Endodermal cell (in vitro differentiated cells): Measurements from ENCODE around the gene FAM228B. TPM values are rescaled to one million over a fixed set of nuclear protein-coding genes. Genes with fewer than 3 reads are reported as not detected.

Experiments used
- DNase-seq: peaks from one replicate; pipeline ENCODE4 v3.0.0-alpha.2; 2017
- H3K27ac ChIP-seq: 2 replicates; pipeline ENCODE4 v1.5.1; 2013; ENCODE audit warnings: mild to moderate bottlenecking, low read depth, low read length, moderate library complexity
- H3K27me3 ChIP-seq: 2 replicates; pipeline ENCODE4 v1.6.1; 2013; ENCODE audit warnings: mild to moderate bottlenecking, low read length, moderate library complexity; ENCODE audit not compliant: insufficient read depth, control insufficient read depth, poor library complexity, severe bottlenecking
- H3K36me3 ChIP-seq: 2 replicates; pipeline ENCODE4 v1.7.0; 2013; ENCODE audit warnings: mild to moderate bottlenecking, low read length, moderate library complexity; ENCODE audit not compliant: control insufficient read depth, insufficient read depth
- H3K4me1 ChIP-seq: one replicate; pipeline ENCODE4 v1.7.0; 2013; ENCODE audit warnings: low read length; ENCODE audit not compliant: control insufficient read depth, insufficient read depth
- H3K4me3 ChIP-seq: 2 replicates; pipeline ENCODE4 v1.5.1; 2013; ENCODE audit warnings: mild to moderate bottlenecking, low read length, moderate library complexity
- H3K9ac ChIP-seq: 2 replicates; pipeline ENCODE4 v1.6.1; 2013; ENCODE audit warnings: mild to moderate bottlenecking, low read length, moderate library complexity; ENCODE audit not compliant: poor library complexity, severe bottlenecking; ENCODE audit errors: extremely low read depth
- H3K9me3 ChIP-seq: 2 replicates; pipeline ENCODE4 v1.6.1; 2013; ENCODE audit warnings: mild to moderate bottlenecking, low read length, moderate library complexity; ENCODE audit not compliant: control insufficient read depth
- H3K27ac Mint-ChIP-seq: 2 replicates; pipeline ENCODE4 v1.8.0; 2020; ENCODE audit warnings: mixed read lengths
- H3K27me3 Mint-ChIP-seq: 2 replicates; pipeline ENCODE4 v1.8.0; 2021; ENCODE audit warnings: mild to moderate bottlenecking, mixed read lengths; ENCODE audit not compliant: insufficient read depth
- H3K36me3 Mint-ChIP-seq: 2 replicates; pipeline ENCODE4 v1.8.0; 2020; ENCODE audit warnings: low read depth, mixed read lengths
- H3K4me1 Mint-ChIP-seq: 2 replicates; pipeline ENCODE4 v1.8.0; 2020; ENCODE audit warnings: mixed read lengths
- H3K4me3 Mint-ChIP-seq: 2 replicates; pipeline ENCODE4 v1.8.0; 2020; ENCODE audit warnings: mild to moderate bottlenecking, moderate library complexity, mixed read lengths
- H3K9me3 Mint-ChIP-seq: 2 replicates; pipeline ENCODE4 v1.8.0; 2020; ENCODE audit warnings: mild to moderate bottlenecking, mixed read lengths
- WGBS, 2 experiments: methylation state at CpG; one replicate each; pipeline versions ENCODE4 v1.1.5 to v1.1.7; 2013; ENCODE audit warnings: missing lambda C conversion rate in 2 of 2, mixed read lengths in 1 of 2; ENCODE audit not compliant: insufficient coverage in 1 of 2, insufficient read length in 1 of 2; 5-methylcytosine and 5-hydroxymethylcytosine counted together
- total RNA-seq, 2 donors: library from RNA; stranded (reverse); fragmentation: NEBNext Ultra II Directional in 1 of 2; extraction: Animal tissue kit (Norgen Biotek cat#: 25700) in 1 of 2; gene quantifications; 2 replicates in 1 of 2; 3 replicates in 1 of 2; pipeline ENCODE4 v1.2.1, GENCODE V29; 2021
- TF ChIP-seq, protein P1 (sequence below): fragments of 200-600 bp; sonication (generic); conservative IDR thresholded peaks from 2 replicates; pipeline ENCODE4 v1.5.0; 2021; ENCODE audit warnings: antibody characterized with exemption, mild to moderate bottlenecking

FAM228B gene
- total RNA-seq, 2 donors from 2014 or later, result 13.2 to 14.6 TPM

DNA sequence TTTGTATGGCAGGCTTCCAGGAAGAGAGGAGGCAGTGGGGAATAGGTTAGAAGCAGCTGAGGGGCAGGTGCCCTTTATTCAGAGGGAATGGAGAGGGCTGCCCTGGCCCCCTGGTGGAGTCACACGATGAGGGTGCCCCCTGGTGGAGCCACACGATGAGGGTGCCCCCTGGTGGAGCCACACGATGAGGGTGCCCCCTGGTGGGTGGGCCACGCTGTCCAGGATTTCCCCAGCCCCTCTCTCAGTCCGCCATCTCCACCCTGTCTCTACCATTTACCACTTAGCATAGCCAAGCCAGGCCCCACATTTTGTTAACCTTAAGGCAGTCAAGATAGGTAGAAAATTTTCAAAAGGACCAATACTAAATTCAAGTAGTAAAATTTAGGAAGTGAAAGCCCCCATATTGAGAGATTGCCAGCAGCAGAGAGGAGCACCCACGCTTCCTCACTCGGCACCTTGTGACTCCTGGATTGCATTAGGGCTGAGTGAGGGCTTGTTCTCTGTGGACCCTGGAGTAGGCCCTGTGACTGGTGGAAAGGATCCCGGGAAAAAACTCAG, 41.2 kb downstream of the FAM228B start:
- Histone ChIP-seq H3K27me3 (peaks cover 10% of the 10 kb centered on the region), H3K4me1 (no peaks in the 10 kb centered on the region), H3K4me3 (no peak overlapping the region), H3K9ac (no peak overlapping the region), H3K27ac (no peak overlapping the region), H3K9me3 (peaks cover 15% of the 10 kb centered on the region), H3K36me3 (no peaks in the 10 kb centered on the region)
- no peak overlapping the region for H3K4me3 Mint-ChIP-seq
- TF ChIP-seq, protein P1, sequence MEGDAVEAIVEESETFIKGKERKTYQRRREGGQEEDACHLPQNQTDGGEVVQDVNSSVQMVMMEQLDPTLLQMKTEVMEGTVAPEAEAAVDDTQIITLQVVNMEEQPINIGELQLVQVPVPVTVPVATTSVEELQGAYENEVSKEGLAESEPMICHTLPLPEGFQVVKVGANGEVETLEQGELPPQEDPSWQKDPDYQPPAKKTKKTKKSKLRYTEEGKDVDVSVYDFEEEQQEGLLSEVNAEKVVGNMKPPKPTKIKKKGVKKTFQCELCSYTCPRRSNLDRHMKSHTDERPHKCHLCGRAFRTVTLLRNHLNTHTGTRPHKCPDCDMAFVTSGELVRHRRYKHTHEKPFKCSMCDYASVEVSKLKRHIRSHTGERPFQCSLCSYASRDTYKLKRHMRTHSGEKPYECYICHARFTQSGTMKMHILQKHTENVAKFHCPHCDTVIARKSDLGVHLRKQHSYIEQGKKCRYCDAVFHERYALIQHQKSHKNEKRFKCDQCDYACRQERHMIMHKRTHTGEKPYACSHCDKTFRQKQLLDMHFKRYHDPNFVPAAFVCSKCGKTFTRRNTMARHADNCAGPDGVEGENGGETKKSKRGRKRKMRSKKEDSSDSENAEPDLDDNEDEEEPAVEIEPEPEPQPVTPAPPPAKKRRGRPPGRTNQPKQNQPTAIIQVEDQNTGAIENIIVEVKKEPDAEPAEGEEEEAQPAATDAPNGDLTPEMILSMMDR, result peak; percentile 84
- peaks cover 15% of the 10 kb centered on the region for H3K9me3 Mint-ChIP-seq
- peak; percentile 73 for DNase-seq
- H3K4me1 Mint-ChIP-seq, result no peaks in the 10 kb centered on the region
- H3K27ac Mint-ChIP-seq, result no peak overlapping the region
- WGBS, 2 experiments, result 63 to 100% methylated on average over 3 to 8 of the region's 8 CpGs
- H3K27me3 Mint-ChIP-seq, result peaks cover 10% of the 10 kb centered on the region
- peaks cover 15% of the 10 kb centered on the region for H3K36me3 Mint-ChIP-seq

DNA sequence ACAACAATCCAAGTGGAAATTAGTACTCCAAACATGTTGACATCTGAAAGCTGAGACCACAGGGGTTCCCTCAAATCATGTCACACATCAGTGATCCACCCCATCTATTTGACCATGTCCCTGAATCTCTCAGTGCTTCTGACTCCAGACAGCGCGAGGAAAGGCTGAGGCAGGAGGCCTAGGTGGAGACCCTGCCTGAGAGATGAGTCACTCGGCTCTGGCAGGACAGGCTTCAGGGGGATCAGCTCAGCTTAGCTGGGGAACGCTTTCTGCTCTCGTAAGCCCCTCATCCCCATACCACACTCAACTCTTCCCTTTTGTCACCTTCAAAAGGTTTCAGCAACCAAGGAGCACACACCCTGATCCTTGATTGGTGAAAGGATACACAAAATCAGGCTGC, 45.8 kb downstream of the FAM228B start:
- Mint-ChIP-seq H3K4me1 (no peaks in the 10 kb centered on the region), H3K9me3 (peaks cover 2% of the 10 kb centered on the region), H3K27me3 (peaks cover 15% of the 10 kb centered on the region), H3K36me3 (no peaks in the 10 kb centered on the region), H3K4me3 (no peak overlapping the region), H3K27ac (no peak overlapping the region)
- Histone ChIP-seq H3K36me3 (no peaks in the 10 kb centered on the region), H3K9me3 (no peaks in the 10 kb centered on the region), H3K9ac (no peak overlapping the region), H3K27ac (no peak overlapping the region), H3K27me3 (peaks cover 10% of the 10 kb centered on the region), H3K4me1 (no peaks in the 10 kb centered on the region), H3K4me3 (no peak overlapping the region)
- no peak for DNase-seq
- WGBS, 2 experiments, result 89% methylated on average over 5 of the region's 5 CpGs; no CpG with 5 or more reads in 1 of the 2 experiments
- TF ChIP-seq, protein P1, result no peak

DNA sequence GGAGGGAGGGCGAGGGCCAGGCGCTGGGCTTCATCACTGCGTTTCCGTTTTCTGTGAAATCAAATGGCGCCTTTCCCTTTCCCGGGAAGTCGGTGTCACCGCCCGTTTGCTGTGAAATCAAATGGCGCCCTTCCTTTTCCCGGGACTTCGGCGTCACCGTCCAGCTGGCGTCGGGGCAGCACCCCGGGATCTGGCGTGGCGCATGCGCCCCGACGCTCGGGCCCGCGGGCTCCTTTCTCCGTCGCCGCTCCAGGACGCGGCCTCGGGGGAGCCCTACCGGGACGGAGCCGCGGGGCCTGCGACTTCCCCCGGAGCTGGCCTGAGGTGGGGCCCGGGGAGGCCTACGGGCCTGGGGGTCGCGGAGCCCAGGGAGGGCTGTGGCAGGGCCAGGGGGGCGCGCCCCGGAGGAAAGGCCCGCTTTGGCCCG, 51.6 kb downstream of the FAM228B start, which contains the start of gene FAM228A:
TSS of gene FAM228A (plus strand) at position 203 of the 427 bp plus-strand sequence. CDS start 428 bp downstream, outside the sequence.
- Histone ChIP-seq H3K4me3 (no peak within 1 kb of the TSS), H3K9ac (no peak within 1 kb of the TSS), H3K36me3 (no peaks in the 10 kb centered on the region), H3K27ac (no peak within 1 kb of the TSS), H3K9me3 (no peaks in the 10 kb centered on the region), H3K27me3 (peaks cover 36% of the 10 kb centered on the region), H3K4me1 (no peaks in the 10 kb centered on the region)
- no peak within 1 kb of the TSS for H3K4me3 Mint-ChIP-seq
- no peak for DNase-seq
- H3K27me3 Mint-ChIP-seq, result peaks cover 39% of the 10 kb centered on the region
- H3K4me1 Mint-ChIP-seq, result no peaks in the 10 kb centered on the region
- H3K36me3 Mint-ChIP-seq, result no peaks in the 10 kb centered on the region
- TF ChIP-seq, protein P1, result no peak
- H3K9me3 Mint-ChIP-seq, result peaks cover 6% of the 10 kb centered on the region
- WGBS, 2 experiments, result 97 to 98% methylated on average over 18 to 46 of the region's 46 CpGs
- H3K27ac Mint-ChIP-seq, result no peak within 1 kb of the TSS
